HG03457 (cell line): ENCODE results near the gene ZNF514.
"Not testable (repeated sequence)": the region's sequence is repeated elsewhere in the genome, so short reads cannot be mapped to it uniquely, and the experiment has no call there.

Experiments used
- ATAC-seq: cut with Tn5 transposase; IDR thresholded peaks from one replicate; pipeline ENCODE4 v1.9.1; 2021; ENCODE audit warnings: moderate number of reproducible peaks; ENCODE audit not compliant: unreplicated experiment

Gene ZNF514

GRCh38 chr2:95138702-95139101 is 20.9 kb downstream of the ZNF514 start:
- ATAC-seq = no peak

GRCh38 chr2:95122197-95122551 is 37.5 kb downstream of the ZNF514 start:
- ATAC-seq = no peak

- ATAC-seq = peak; percentile 92
Measured at GRCh38 chr2:95121407-95122196, 38.0 kb downstream of the ZNF514 start, which contains the start of gene MRPS5. Gene MRPS5 (minus strand): TSS chr2:95121808. CDS start chr2:95121791, 17 bp downstream.

- ATAC-seq = peak; percentile 10
Measured at GRCh38 chr2:95121093-95121406, 38.6 kb downstream of the ZNF514 start.

GRCh38 chr2:95115418-95115817 is 44.2 kb downstream of the ZNF514 start:
- ATAC-seq = peak; percentile 92

GRCh38 chr2:95113464-95113863 is 46.2 kb downstream of the ZNF514 start:
- no peak for ATAC-seq

- no peak for ATAC-seq
Measured at GRCh38 chr2:95110395-95110794, 49.3 kb downstream of the ZNF514 start.

- ATAC-seq = no peak
Measured at GRCh38 chr2:95109260-95109659, 50.4 kb downstream of the ZNF514 start.

- no peak for ATAC-seq
Measured at GRCh38 chr2:95106081-95106480, 53.6 kb downstream of the ZNF514 start.

GRCh38 chr2:95104606-95105005 is 55.0 kb downstream of the ZNF514 start:
- ATAC-seq = no peak

- ATAC-seq = no peak
Measured at GRCh38 chr2:95099910-95100309, 59.7 kb downstream of the ZNF514 start.

- ATAC-seq = not testable (repeated sequence)
Measured at GRCh38 chr2:95098273-95098672, 61.4 kb downstream of the ZNF514 start.
